Testis (tissue), 2 donors: ENCODE data around the gene CDH23.

Source experiments
- CTCF ChIP-seq, 3 experiments: fragments of 450-650 bp in 2 of 3; fragments of 200-600 bp in 1 of 3; sonication (generic) in 1 of 3; IDR thresholded peaks; one replicate each; pipeline ENCODE4 v1.5.1; 2016 to 2019; ENCODE audit warnings: antibody characterized with exemption in 3 of 3, mild to moderate bottlenecking in 2 of 3, moderate library complexity in 1 of 3
- POLR2A ChIP-seq: fragments of 450-650 bp; IDR thresholded peaks from one replicate; pipeline ENCODE4 v1.6.1; 2017; ENCODE audit warnings: antibody characterized with exemption, mild to moderate bottlenecking, moderate library complexity

- no peak for TF ChIP-seq POLR2A
- TF ChIP-seq CTCF (IDR thresholded peaks at IDR 0.05), result no peak
Observed at GRCh38 chr10:71708897-71709882, 312.5 kb downstream of the CDH23 start.
